Stimulated activated naive CD8-positive, alpha-beta T cell treated with anti-CD3 and anti-CD28 coated beads, Interleukin-15, amount 100 ng/mL, for 72 hours (primary cell): ENCODE measurements around the gene PDF.

Source experiments
- ATAC-seq: fragments of 150-1000 bp; cut with Tn5 transposase; 2 replicates; pipeline ENCODE4 v1.10.0; 2021; ENCODE audit warnings: mild to moderate bottlenecking, moderate library complexity
- DNase-seq, 2 donors: peaks; one replicate each; pipeline ENCODE4 v3.0.0; 2021 to 2022
- H3K27ac Mint-ChIP-seq, 2 donors: one replicate each; pipeline ENCODE4 v1.8.0; 2022; ENCODE audit warnings: mild to moderate bottlenecking in 2 of 2, mixed read lengths in 2 of 2, moderate library complexity in 2 of 2
- H3K27me3 Mint-ChIP-seq: one replicate; pipeline ENCODE4 v1.8.0; 2022; ENCODE audit warnings: mixed read lengths
- H3K4me1 Mint-ChIP-seq: one replicate; pipeline ENCODE4 v1.8.0; 2022; ENCODE audit warnings: mild to moderate bottlenecking, mixed read lengths
- H3K4me3 Mint-ChIP-seq, 2 donors: one replicate each; pipeline ENCODE4 v1.8.0; 2022; ENCODE audit warnings: mild to moderate bottlenecking in 2 of 2, mixed read lengths in 2 of 2, moderate library complexity in 1 of 2
- H3K9me3 Mint-ChIP-seq, 2 donors: one replicate each; pipeline ENCODE4 v1.8.0; 2022; ENCODE audit warnings: mixed read lengths in 2 of 2

Gene PDF

DNA sequence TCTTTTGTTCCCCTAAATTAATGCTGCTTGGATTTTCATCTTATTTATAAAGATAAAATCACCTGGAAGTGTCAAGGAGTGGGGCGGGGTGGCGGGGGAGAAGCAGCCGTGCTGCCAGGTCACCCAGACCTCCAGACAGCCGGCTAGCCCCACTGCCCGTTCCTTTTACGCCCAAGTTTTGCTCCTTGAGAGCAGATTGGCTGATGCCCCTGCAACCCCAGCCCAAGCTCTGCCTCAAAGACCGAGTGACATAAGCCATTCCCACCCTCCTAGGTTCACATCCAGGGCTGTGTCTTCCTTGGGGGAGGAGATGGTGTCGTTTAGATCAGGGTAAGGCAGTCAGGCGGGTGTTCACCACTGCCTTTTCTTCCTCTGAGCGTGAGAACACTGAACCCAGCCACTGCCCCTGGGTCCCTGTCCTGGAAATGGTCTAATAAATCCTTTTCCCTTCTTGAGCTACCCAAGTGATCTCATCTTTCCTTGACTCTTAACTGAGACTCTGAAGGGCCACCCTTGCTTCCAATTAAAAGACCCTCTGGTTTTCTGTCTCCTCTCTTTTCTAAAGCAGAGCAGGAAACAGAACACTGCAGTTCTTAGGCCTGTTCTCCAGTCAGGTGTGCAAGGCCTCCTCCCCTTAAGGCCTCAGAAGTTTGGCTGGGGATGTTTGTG, 5.7 kb downstream of the PDF start:
- Mint-ChIP-seq H3K4me3 (no peak overlapping the region), H3K4me1 (peaks cover 75% of the 10 kb centered on the region), H3K27me3 (no peaks in the 10 kb centered on the region), H3K27ac (peak overlapping the region; percentile 89 to 90), H3K9me3 (no peaks in the 10 kb centered on the region)
- ATAC-seq, result no peak
- DNase-seq, result no peak

DNA sequence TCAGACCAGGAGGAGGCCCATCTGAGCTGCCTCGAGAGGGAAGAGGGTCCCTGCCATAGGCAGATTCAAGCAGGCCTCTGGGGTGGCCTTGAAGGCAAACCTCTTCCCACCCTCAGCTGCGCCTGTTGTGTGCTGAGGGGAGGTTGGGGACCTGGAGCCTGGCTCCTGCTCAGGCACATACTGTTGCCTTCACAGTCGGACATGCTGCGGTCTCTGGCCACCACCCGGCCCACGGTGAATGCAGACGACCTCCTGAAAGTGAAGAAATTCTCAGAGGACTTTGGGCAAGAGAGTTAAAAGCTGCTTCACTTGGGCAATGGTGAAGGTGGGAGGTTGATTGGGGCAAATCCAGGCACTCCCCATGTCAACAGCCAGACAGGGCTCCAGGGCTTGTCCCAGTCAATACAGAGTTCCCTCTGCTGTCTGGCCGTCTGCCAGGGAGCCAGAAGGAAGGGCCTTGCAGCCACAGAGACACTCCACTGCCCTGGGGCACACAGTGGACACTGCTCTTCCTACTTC, 6.3 kb downstream of the PDF start:
- Mint-ChIP-seq H3K27ac (peak overlapping the region in 1 of 2 donors; percentile 81), H3K27me3 (no peaks in the 10 kb centered on the region), H3K4me3 (no peak overlapping the region), H3K9me3 (no peaks in the 10 kb centered on the region), H3K4me1 (peaks cover 68% of the 10 kb centered on the region)
- DNase-seq (no peak), ATAC-seq (no peak)

- peak overlapping the region in 1 of 2 donors; percentile 84 for H3K27ac Mint-ChIP-seq
Measured at GRCh38 chr16:69323415-69323814, 7.0 kb downstream of the PDF start.

GRCh38 chr16:69322343-69322742, 8.0 kb downstream of the PDF start:
- ATAC-seq (no peak), DNase-seq (no peak)
- Mint-ChIP-seq H3K4me3 (no peak overlapping the region), H3K27ac (peak overlapping the region in 1 of 2 donors; percentile 5), H3K27me3 (no peaks in the 10 kb centered on the region), H3K9me3 (no peaks in the 10 kb centered on the region), H3K4me1 (peaks cover 55% of the 10 kb centered on the region)

More at GRCh38 chr16:69323415-69323814, 7.0 kb downstream of the PDF start:
- no peak overlapping the region for H3K4me3 Mint-ChIP-seq
- H3K4me1 Mint-ChIP-seq, result peaks cover 62% of the 10 kb centered on the region
- ATAC-seq (no peak), DNase-seq (no peak)
- no peaks in the 10 kb centered on the region for H3K9me3 Mint-ChIP-seq
- no peaks in the 10 kb centered on the region for H3K27me3 Mint-ChIP-seq

- no peak for DNase-seq
- no peaks in the 10 kb centered on the region for H3K9me3 Mint-ChIP-seq
- H3K27ac Mint-ChIP-seq, result peak overlapping the region in 1 of 2 donors; percentile 94
- H3K4me1 Mint-ChIP-seq, result peaks cover 50% of the 10 kb centered on the region
- no peak overlapping the region for H3K4me3 Mint-ChIP-seq
- ATAC-seq, result no peak
- H3K27me3 Mint-ChIP-seq, result no peaks in the 10 kb centered on the region
Measured at GRCh38 chr16:69321080-69321479, 9.3 kb downstream of the PDF start.

- DNase-seq, result no peak
- Mint-ChIP-seq H3K4me3 (no peak overlapping the region), H3K27ac (peak overlapping the region in 1 of 2 donors; percentile 94), H3K27me3 (no peaks in the 10 kb centered on the region), H3K9me3 (no peaks in the 10 kb centered on the region), H3K4me1 (peaks cover 50% of the 10 kb centered on the region)
- ATAC-seq, result no peak
Measured at GRCh38 chr16:69320740-69321073, 9.7 kb downstream of the PDF start.

GRCh38 chr16:69319826-69320739, 10.3 kb downstream of the PDF start:
- no peak for ATAC-seq
- no peak for DNase-seq
- H3K27ac Mint-ChIP-seq, result peak overlapping the region in 1 of 2 donors; percentile 87

DNA sequence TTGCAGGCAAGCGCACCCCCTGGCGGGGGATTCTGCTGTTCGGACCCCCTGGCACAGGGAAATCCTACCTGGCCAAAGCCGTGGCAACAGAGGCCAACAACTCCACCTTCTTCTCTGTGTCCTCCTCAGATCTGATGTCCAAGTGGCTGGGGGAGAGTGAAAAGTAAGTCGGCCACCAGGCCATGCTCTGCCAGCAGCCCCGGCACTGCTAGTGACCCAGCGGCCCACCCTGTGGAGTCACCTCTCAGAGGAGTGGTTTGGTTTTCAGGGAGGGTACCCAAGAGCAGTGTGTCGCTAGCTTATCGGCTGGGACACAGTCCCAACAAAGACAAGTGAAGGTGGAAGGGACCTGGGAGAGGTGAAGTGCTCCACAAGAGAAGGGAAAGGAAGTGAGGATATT, 11.0 kb downstream of the PDF start:
- Mint-ChIP-seq H3K9me3 (no peaks in the 10 kb centered on the region), H3K27ac (peak overlapping the region in 1 of 2 donors; percentile 87), H3K4me1 (peaks cover 39% of the 10 kb centered on the region), H3K27me3 (no peaks in the 10 kb centered on the region), H3K4me3 (no peak overlapping the region)
- DNase-seq, result no peak
- ATAC-seq, result no peak

More at GRCh38 chr16:69319826-69320739, 10.3 kb downstream of the PDF start:
- no peaks in the 10 kb centered on the region for H3K27me3 Mint-ChIP-seq
- H3K4me1 Mint-ChIP-seq, result peaks cover 44% of the 10 kb centered on the region
- no peak overlapping the region for H3K4me3 Mint-ChIP-seq
- no peaks in the 10 kb centered on the region for H3K9me3 Mint-ChIP-seq

DNA sequence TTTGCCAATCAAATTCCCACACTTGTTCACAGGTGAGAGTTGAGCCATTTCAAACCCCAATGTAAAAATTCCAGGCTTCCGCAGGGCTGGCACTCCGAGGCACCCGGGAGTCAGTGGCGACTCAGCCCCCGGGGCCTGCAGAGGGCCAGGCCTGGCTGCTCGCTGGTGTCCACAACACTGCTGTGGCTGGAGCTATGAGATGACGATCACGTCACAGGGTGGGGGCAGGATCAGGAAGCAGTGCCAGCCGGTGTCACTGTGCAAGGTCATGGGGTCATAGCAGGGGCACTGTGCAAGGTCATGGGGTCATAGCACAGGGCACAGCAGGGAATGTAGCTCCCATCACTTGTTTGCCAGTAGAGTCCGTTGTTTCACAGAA, 11.5 kb downstream of the PDF start:
- H3K9me3 Mint-ChIP-seq, result no peaks in the 10 kb centered on the region
- DNase-seq, result no peak
- H3K4me1 Mint-ChIP-seq, result peaks cover 39% of the 10 kb centered on the region
- H3K27ac Mint-ChIP-seq, result no peak overlapping the region
- ATAC-seq, result no peak
- H3K27me3 Mint-ChIP-seq, result no peaks in the 10 kb centered on the region
- H3K4me3 Mint-ChIP-seq, result no peak overlapping the region

GRCh38 chr16:69318177-69318910, 12.0 kb downstream of the PDF start:
- DNase-seq (no peak), ATAC-seq (no peak)
- Mint-ChIP-seq H3K4me1 (peaks cover 39% of the 10 kb centered on the region), H3K4me3 (no peak overlapping the region), H3K9me3 (no peaks in the 10 kb centered on the region), H3K27ac (peak overlapping the region in 1 of 2 donors; percentile 84), H3K27me3 (no peaks in the 10 kb centered on the region)

GRCh38 chr16:69316595-69317034, 13.8 kb downstream of the PDF start:
- no peaks in the 10 kb centered on the region for H3K27me3 Mint-ChIP-seq
- peaks cover 44% of the 10 kb centered on the region for H3K4me1 Mint-ChIP-seq
- peak overlapping the region; percentile 23 to 35 for H3K27ac Mint-ChIP-seq
- H3K9me3 Mint-ChIP-seq, result no peaks in the 10 kb centered on the region
- DNase-seq, result no peak
- no peak for ATAC-seq
- no peak overlapping the region for H3K4me3 Mint-ChIP-seq

DNA sequence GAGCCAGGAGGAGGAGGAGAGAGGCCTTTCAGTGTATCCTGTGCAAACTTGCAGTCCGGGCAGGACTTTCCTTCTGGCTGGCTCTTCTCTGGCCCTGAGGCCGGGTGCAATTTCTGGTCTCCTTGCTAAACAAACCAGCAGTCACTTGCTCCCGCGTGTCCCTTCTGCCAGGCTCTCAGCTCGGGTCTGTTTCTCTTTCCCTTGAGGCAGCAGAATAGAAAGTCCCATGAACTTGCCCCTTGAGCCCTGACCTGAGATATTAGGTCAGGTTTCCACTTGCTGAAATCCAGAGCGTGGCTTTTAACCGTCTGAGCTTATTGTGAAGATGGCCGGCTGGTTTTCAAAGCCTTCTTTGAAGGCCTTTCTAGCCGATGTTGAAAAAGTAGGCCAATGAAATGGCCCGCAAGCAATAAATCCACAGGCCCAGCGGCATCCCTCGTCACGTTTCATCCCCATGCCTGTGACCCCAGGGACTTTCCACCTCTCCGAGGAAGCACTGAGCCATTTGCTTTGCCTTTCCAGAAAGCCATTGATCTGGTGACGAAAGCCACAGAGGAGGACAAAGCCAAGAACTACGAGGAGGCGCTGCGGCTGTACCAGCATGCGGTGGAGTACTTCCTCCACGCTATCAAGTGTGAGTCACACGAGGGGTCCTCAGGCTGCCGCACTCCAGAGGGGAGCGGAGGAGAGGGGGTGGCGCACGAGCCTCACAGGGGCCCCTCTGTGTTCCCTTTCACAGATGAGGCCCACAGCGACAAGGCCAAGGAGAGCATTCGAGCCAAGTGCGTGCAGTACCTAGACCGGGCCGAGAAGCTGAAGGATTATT, 14.7 kb downstream of the PDF start:
- ATAC-seq, result no peak
- Mint-ChIP-seq H3K9me3 (no peaks in the 10 kb centered on the region), H3K27me3 (no peaks in the 10 kb centered on the region), H3K4me1 (peaks cover 42% of the 10 kb centered on the region), H3K27ac (no peak overlapping the region), H3K4me3 (no peak overlapping the region)
- DNase-seq, result no peak

- H3K4me1 Mint-ChIP-seq, result peaks cover 47% of the 10 kb centered on the region
- no peaks in the 10 kb centered on the region for H3K27me3 Mint-ChIP-seq
- DNase-seq, result no peak
- ATAC-seq, result no peak
- H3K27ac Mint-ChIP-seq, result no peak overlapping the region
- no peak overlapping the region for H3K4me3 Mint-ChIP-seq
- H3K9me3 Mint-ChIP-seq, result peaks cover 0 to 5% of the 10 kb centered on the region in 2 donors
Measured at GRCh38 chr16:69314534-69314933, 15.9 kb downstream of the PDF start.

DNA sequence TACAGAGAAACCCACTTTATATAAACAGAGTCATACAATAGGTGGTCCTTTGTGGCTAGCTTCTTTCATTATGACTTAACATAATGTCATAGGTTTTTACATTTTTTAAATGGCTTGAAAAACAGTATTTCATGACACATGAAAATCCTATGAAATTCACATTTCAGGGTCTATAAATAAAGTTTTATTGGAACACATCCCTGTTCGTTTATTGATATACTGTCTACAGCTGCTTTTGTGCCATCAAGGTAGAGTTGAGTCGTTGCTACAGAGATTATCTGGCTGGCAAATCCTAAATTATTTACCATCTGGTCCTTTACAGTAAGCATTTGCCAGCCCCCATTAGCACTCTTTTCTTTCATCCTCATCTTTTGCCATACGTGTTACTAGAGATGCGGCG, 16.9 kb downstream of the PDF start:
- Mint-ChIP-seq H3K27ac (peak overlapping the region in 1 of 2 donors; percentile 81), H3K4me3 (peak overlapping the region; percentile 62 to 67), H3K27me3 (no peaks in the 10 kb centered on the region), H3K9me3 (peaks cover 0 to 5% of the 10 kb centered on the region in 2 donors), H3K4me1 (peaks cover 47% of the 10 kb centered on the region)
- DNase-seq (no peak), ATAC-seq (no peak)
